GM21786 (cell line): Measurements from ENCODE around the gene CACNG7.

Experiments used
- ATAC-seq: cut with Tn5 transposase; IDR thresholded peaks from one replicate; pipeline ENCODE4 v1.9.1; 2021; ENCODE audit not compliant: unreplicated experiment

The CACNG7 gene

GRCh38 chr19:53981376-53981951 is 72.4 kb downstream of the CACNG7 start:
- no peak for ATAC-seq

- no peak for ATAC-seq
Observed at GRCh38 chr19:53982001-53982451, 72.9 kb downstream of the CACNG7 start.

GRCh38 chr19:53982611-53983010 is 73.5 kb downstream of the CACNG7 start:
- no peak for ATAC-seq

- no peak for ATAC-seq
Observed at GRCh38 chr19:53983457-53984289, 74.6 kb downstream of the CACNG7 start.

- ATAC-seq = no peak
Observed at GRCh38 chr19:53985863-53986262, 76.8 kb downstream of the CACNG7 start.

- no peak for ATAC-seq
Observed at GRCh38 chr19:53988981-53989380, 79.9 kb downstream of the CACNG7 start.

GRCh38 chr19:53989600-53990533 is 80.8 kb downstream of the CACNG7 start:
- no peak for ATAC-seq

GRCh38 chr19:53991224-53992113 is 82.4 kb downstream of the CACNG7 start, which contains the start of gene CACNG6:
TSS of gene CACNG6 (plus strand) at chr19:53991637. CDS start at chr19:53992878, 1,241 bp downstream.
- no peak for ATAC-seq

GRCh38 chr19:53992211-53992610 is 83.1 kb downstream of the CACNG7 start:
- no peak for ATAC-seq

GRCh38 chr19:53992815-53993214 is 83.7 kb downstream of the CACNG7 start:
- ATAC-seq = no peak

GRCh38 chr19:53993448-53993847 is 84.4 kb downstream of the CACNG7 start:
- ATAC-seq = no peak
